ENCODE data around the gene ROR1. TPM values are rescaled to one million over a fixed set of nuclear protein-coding genes. Genes with fewer than 3 reads are reported as not detected.

The ROR1 gene
- total RNA-seq, 1 experiment from 2014 or later, result 2.7 TPM

- TF ChIP-seq, protein P1, sequence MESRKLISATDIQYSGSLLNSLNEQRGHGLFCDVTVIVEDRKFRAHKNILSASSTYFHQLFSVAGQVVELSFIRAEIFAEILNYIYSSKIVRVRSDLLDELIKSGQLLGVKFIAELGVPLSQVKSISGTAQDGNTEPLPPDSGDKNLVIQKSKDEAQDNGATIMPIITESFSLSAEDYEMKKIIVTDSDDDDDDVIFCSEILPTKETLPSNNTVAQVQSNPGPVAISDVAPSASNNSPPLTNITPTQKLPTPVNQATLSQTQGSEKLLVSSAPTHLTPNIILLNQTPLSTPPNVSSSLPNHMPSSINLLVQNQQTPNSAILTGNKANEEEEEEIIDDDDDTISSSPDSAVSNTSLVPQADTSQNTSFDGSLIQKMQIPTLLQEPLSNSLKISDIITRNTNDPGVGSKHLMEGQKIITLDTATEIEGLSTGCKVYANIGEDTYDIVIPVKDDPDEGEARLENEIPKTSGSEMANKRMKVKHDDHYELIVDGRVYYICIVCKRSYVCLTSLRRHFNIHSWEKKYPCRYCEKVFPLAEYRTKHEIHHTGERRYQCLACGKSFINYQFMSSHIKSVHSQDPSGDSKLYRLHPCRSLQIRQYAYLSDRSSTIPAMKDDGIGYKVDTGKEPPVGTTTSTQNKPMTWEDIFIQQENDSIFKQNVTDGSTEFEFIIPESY (IDR thresholded peaks at IDR 0.05; ENCODE audit: extremely low read depth, insufficient replicate concordance, low read length), result no peak
- no peak for TF ChIP-seq SP1 (IDR thresholded peaks at IDR 0.05; ENCODE audit: low read depth)
These were observed 162.5 kb downstream of the ROR1 start (continued) for GRCh38 chr1:63936276-63936675.

DNA sequence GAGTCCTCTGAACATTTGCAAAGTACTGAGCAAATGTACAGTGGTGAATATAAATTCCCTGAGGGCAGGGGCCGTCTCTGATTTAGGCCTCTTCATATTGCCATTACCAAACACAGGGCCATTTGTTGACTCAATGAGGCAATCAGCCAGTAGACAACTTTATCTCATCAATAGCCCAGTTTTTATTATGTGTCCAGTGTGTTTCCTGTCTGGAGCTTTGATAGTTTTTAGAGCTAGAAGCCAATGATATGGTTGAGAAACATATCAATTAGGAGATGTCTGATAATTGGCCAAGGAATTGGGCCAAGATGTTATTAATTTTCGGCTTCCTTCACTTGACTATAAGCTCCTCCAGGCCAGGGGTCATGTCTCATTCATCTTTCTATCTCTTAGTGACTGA is 163.0 kb downstream of the ROR1 start:
- H3K36me3 ChIP-seq (ENCODE audit: control insufficient read depth in 1 of 2, insufficient read depth in 2 of 2, low read length in 2 of 2), result no peaks in the 10 kb centered on the region
- no peaks in the 10 kb centered on the region for H3K9me3 ChIP-seq (ENCODE audit: control insufficient read depth in 1 of 2, insufficient read depth in 1 of 2, low read depth in 1 of 2, low read length in 2 of 2)
- H3K4me2 ChIP-seq (ENCODE audit: low read length), result no peak overlapping the region
- CTCF ChIA-PET, result interaction anchor here (1.7 to 2.6 kb wide), 2 partner anchors 200 to 245 kb away, joined by 5 to 35 read pairs; no protein-coding TSS in a partner anchor
- no peaks in the 10 kb centered on the region for H3K27me3 ChIP-seq (ENCODE audit: insufficient read depth, low read length)
- no peaks in the 10 kb centered on the region for H3K4me1 ChIP-seq (ENCODE audit: control insufficient read depth in 1 of 2, insufficient read depth in 2 of 2, low read length in 2 of 2)
- BruUV-seq (replicated peaks), result no TSS peak
- no peak overlapping the region for H3K4me3 ChIP-seq (replicated peaks in 1 of 2; ENCODE audit: low read depth in 1 of 2, low read length in 2 of 2)
- no peaks in the 10 kb centered on the region for H3K79me2 ChIP-seq (ENCODE audit: insufficient read depth, low read length)
- H2AFZ ChIP-seq (ENCODE audit: low read depth, low read length, poor library complexity, severe bottlenecking), result no peak overlapping the region
- ATAC-seq, result no peak
- H4K20me1 ChIP-seq (ENCODE audit: insufficient read depth), result no peaks in the 10 kb centered on the region
- no peak overlapping the region for H3K9ac ChIP-seq (ENCODE audit: low read length)
- intact Hi-C loops (cut with micrococcal nuclease), result no loop called here
- RAD21 ChIA-PET (ENCODE audit: low non-redundant PET in 1 of 2, low total read pairs in 2 of 2, uncharacterized antibody in 2 of 2, unreplicated experiment in 2 of 2), result no interaction called here
- no peak overlapping the region for H3K27ac ChIP-seq (ENCODE audit: low read depth, low read length)
- no peaks in the 10 kb centered on the region for H3K9me2 ChIP-seq (ENCODE audit: insufficient read depth)
- DNase-seq (ENCODE audit: low read depth, low spot score), result no peak
- POLR2A ChIA-PET, result no interaction called here
- TF ChIP-seq, protein P2, sequence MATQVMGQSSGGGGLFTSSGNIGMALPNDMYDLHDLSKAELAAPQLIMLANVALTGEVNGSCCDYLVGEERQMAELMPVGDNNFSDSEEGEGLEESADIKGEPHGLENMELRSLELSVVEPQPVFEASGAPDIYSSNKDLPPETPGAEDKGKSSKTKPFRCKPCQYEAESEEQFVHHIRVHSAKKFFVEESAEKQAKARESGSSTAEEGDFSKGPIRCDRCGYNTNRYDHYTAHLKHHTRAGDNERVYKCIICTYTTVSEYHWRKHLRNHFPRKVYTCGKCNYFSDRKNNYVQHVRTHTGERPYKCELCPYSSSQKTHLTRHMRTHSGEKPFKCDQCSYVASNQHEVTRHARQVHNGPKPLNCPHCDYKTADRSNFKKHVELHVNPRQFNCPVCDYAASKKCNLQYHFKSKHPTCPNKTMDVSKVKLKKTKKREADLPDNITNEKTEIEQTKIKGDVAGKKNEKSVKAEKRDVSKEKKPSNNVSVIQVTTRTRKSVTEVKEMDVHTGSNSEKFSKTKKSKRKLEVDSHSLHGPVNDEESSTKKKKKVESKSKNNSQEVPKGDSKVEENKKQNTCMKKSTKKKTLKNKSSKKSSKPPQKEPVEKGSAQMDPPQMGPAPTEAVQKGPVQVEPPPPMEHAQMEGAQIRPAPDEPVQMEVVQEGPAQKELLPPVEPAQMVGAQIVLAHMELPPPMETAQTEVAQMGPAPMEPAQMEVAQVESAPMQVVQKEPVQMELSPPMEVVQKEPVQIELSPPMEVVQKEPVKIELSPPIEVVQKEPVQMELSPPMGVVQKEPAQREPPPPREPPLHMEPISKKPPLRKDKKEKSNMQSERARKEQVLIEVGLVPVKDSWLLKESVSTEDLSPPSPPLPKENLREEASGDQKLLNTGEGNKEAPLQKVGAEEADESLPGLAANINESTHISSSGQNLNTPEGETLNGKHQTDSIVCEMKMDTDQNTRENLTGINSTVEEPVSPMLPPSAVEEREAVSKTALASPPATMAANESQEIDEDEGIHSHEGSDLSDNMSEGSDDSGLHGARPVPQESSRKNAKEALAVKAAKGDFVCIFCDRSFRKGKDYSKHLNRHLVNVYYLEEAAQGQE (IDR thresholded peaks at IDR 0.05; ENCODE audit: low read depth), result no peak
- no peak for TF ChIP-seq CBX3 (IDR thresholded peaks at IDR 0.05; ENCODE audit: low read depth)
- no peak for TF ChIP-seq CEBPB (IDR thresholded peaks at IDR 0.05; ENCODE audit: low read depth)
- TF ChIP-seq ELF1 (IDR thresholded peaks at IDR 0.05; ENCODE audit: borderline replicate concordance, low read depth), result no peak
- TF ChIP-seq, protein P3, sequence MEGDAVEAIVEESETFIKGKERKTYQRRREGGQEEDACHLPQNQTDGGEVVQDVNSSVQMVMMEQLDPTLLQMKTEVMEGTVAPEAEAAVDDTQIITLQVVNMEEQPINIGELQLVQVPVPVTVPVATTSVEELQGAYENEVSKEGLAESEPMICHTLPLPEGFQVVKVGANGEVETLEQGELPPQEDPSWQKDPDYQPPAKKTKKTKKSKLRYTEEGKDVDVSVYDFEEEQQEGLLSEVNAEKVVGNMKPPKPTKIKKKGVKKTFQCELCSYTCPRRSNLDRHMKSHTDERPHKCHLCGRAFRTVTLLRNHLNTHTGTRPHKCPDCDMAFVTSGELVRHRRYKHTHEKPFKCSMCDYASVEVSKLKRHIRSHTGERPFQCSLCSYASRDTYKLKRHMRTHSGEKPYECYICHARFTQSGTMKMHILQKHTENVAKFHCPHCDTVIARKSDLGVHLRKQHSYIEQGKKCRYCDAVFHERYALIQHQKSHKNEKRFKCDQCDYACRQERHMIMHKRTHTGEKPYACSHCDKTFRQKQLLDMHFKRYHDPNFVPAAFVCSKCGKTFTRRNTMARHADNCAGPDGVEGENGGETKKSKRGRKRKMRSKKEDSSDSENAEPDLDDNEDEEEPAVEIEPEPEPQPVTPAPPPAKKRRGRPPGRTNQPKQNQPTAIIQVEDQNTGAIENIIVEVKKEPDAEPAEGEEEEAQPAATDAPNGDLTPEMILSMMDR (IDR thresholded peaks at IDR 0.05 in 2 of 3, conservative IDR thresholded peaks at IDR 0.05 in 1 of 3; ENCODE audit: borderline replicate concordance in 1 of 3, insufficient read depth in 1 of 3, low read depth in 2 of 3, low read length in 2 of 3), result no peak
- TF ChIP-seq EGR1 (IDR thresholded peaks at IDR 0.05; ENCODE audit: low read depth), result no peak
- TF ChIP-seq YY1 (IDR thresholded peaks at IDR 0.05; ENCODE audit: extremely low read depth, insufficient replicate concordance, low read depth, low read length), result no peak
- no peak for TF ChIP-seq POLR2A (IDR thresholded peaks at IDR 0.05; ENCODE audit: borderline replicate concordance, extremely low read depth, insufficient read depth, insufficient read length)

Data from HCT116 (cell line).